NB4 (cell line): ENCODE data around the gene TRAK1.

ENCODE experiments used
- POLR2A ChIP-seq: IDR thresholded peaks from 2 replicates; pipeline ENCODE4 v1.6.1; 2011; ENCODE audit warnings: mild to moderate bottlenecking; ENCODE audit not compliant: insufficient read length; ENCODE audit errors: extremely low read depth
- TF ChIP-seq, protein P1 (sequence below): IDR thresholded peaks from one replicate; pipeline ENCODE4 v1.5.1; 2012; ENCODE audit warnings: low read depth, low read length

DNA sequence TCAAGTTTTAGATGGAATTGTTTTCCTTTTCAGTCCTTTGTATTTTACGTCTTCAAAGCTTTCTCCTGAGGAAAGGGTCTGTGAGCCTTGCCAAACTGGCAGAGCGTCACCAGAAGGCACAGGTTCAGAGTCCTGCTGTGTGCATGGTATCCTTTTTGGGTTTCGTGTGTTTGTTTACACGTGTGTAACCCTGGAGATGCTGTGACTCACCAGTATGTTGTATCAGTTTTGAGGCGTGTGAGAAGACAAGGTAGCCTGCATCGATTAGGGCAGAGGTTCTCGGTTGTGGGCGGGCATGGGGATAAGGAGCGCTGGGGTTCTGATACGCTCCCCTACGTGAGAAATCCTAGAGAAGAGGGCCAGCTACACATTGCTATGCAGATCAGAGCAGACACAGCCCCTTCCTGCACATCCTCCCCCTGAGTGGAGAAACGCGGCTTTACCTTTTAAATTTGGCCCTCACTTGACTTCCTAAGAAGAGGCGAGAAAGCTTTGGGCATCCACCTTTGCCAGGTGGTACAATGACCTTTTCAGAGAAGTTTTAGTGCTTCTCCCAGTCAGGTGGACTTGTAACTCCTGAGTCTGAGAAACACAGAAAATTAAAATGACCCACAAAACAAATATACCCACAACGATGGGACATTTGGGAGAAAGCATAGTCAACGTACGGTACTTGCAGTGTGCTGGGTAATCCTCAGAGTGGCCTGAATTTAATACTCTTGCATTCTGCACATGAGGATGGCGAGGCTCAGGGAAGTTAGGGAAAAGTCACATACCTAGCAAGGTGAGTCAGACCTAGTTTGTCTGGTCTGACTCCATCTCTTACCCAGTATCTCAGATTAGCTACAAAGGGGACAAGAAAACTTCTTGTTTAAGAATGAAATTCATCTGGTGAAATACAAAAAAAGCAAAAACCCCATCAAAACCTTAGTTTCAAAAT lies 38.1 kb downstream of the TRAK1 start:
- TF ChIP-seq, protein P1, sequence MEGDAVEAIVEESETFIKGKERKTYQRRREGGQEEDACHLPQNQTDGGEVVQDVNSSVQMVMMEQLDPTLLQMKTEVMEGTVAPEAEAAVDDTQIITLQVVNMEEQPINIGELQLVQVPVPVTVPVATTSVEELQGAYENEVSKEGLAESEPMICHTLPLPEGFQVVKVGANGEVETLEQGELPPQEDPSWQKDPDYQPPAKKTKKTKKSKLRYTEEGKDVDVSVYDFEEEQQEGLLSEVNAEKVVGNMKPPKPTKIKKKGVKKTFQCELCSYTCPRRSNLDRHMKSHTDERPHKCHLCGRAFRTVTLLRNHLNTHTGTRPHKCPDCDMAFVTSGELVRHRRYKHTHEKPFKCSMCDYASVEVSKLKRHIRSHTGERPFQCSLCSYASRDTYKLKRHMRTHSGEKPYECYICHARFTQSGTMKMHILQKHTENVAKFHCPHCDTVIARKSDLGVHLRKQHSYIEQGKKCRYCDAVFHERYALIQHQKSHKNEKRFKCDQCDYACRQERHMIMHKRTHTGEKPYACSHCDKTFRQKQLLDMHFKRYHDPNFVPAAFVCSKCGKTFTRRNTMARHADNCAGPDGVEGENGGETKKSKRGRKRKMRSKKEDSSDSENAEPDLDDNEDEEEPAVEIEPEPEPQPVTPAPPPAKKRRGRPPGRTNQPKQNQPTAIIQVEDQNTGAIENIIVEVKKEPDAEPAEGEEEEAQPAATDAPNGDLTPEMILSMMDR, result no peak
- no peak for TF ChIP-seq POLR2A
